SU-DHL-6 (cell line): Measurements from ENCODE around the gene SLC25A48.

Experiments
- H2AFZ ChIP-seq: fragments of 200-600 bp; sonication (generic); 2 replicates; pipeline ENCODE4 v1.6.1; 2014; ENCODE audit warnings: low read depth, mild to moderate bottlenecking, moderate library complexity, mixed read lengths, antibody characterized with exemption, low read length; ENCODE audit not compliant: severe bottlenecking
- H3F3A ChIP-seq: fragments of 200-600 bp; shearing (Covaris generic); 2 replicates; pipeline ENCODE4 v1.6.0; 2016; ENCODE audit warnings: antibody characterized with exemption, mild to moderate bottlenecking; ENCODE audit not compliant: insufficient read depth
- H3K27ac ChIP-seq: fragments of 200-600 bp; sonication (generic); 2 replicates; pipeline ENCODE4 v1.5.1; 2016; ENCODE audit warnings: low read depth, mild to moderate bottlenecking, low read length, moderate library complexity, mixed read lengths
- H3K27me3 ChIP-seq: fragments of 200-600 bp; sonication (generic), shearing (Covaris generic); 2 replicates; pipeline ENCODE4 v1.6.0; 2014; ENCODE audit warnings: mild to moderate bottlenecking, low read length
- H3K36me3 ChIP-seq: fragments of 200-600 bp; sonication (generic); 2 replicates; pipeline ENCODE4 v1.6.1; 2014; ENCODE audit warnings: mild to moderate bottlenecking, low read length, mixed read lengths
- H3K4me2 ChIP-seq: fragments of 300-600, 200-600 bp; shearing (Covaris generic), sonication (generic); 2 replicates; pipeline ENCODE4 v1.6.0; 2014; ENCODE audit warnings: low read length, low read depth, mild to moderate bottlenecking; ENCODE audit not compliant: poor library complexity, severe bottlenecking
- H3K4me3 ChIP-seq: fragments of 200-600 bp; sonication (generic); 2 replicates; pipeline ENCODE4 v1.5.1; 2014; ENCODE audit warnings: antibody characterized with exemption, low read length, mild to moderate bottlenecking, mixed read lengths; ENCODE audit not compliant: insufficient read depth, poor library complexity, severe bottlenecking
- H3K79me2 ChIP-seq: fragments of 200-600 bp; sonication (generic); 2 replicates; pipeline ENCODE4 v1.6.1; 2014; ENCODE audit warnings: mild to moderate bottlenecking, low read length, moderate library complexity; ENCODE audit not compliant: insufficient read depth
- H3K9ac ChIP-seq: fragments of 200-600 bp; sonication (generic); 2 replicates; pipeline ENCODE4 v1.7.0; 2014; ENCODE audit warnings: mild to moderate bottlenecking, low read length
- H3K9me2 ChIP-seq: fragments of 200-600 bp; sonication (generic); replicated peaks from 2 replicates; pipeline ENCODE4 v1.6.1; 2014; ENCODE audit warnings: low read length; ENCODE audit not compliant: insufficient read depth
- H3K9me3 ChIP-seq: fragments of 200-600 bp; sonication (generic); 2 replicates; pipeline ENCODE4 v1.6.1; 2014; ENCODE audit warnings: low read length, mixed read lengths; ENCODE audit not compliant: insufficient read depth
- H4K20me1 ChIP-seq: fragments of 200-600 bp; sonication (generic); 2 replicates; pipeline ENCODE4 v1.6.1; 2014; ENCODE audit warnings: low read depth, mild to moderate bottlenecking, antibody characterized with exemption, low read length, moderate library complexity, mixed read lengths
- EZH2phosphoT487 ChIP-seq: fragments of 200-600 bp; sonication (generic), shearing (Covaris generic); conservative IDR thresholded peaks from 2 replicates; pipeline ENCODE4 v1.6.1; 2018; ENCODE audit warnings: mild to moderate bottlenecking, antibody characterized with exemption, low read length, moderate library complexity, mixed read lengths
- TF ChIP-seq, protein P1 (sequence below): fragments of 200-600 bp; sonication (generic); IDR thresholded peaks from one replicate; pipeline ENCODE4 v1.5.1; 2017; ENCODE audit warnings: antibody characterized with exemption, mild to moderate bottlenecking, low read length, moderate library complexity; ENCODE audit not compliant: insufficient read depth, poor library complexity, severe bottlenecking

The SLC25A48 gene

GRCh38 chr5:135846311-135846710, 11.8 kb downstream of the SLC25A48 start:
- Histone ChIP-seq H3K9me2 (no peaks in the 10 kb centered on the region), H2AFZ (no peak overlapping the region), H3K9ac (no peak overlapping the region), H3K4me3 (no peak overlapping the region), H3K27me3 (no peaks in the 10 kb centered on the region), H3K4me2 (no peak overlapping the region), H3K27ac (no peak overlapping the region), H3K9me3 (no peaks in the 10 kb centered on the region), H3K79me2 (no peaks in the 10 kb centered on the region), H4K20me1 (no peaks in the 10 kb centered on the region), H3K36me3 (no peaks in the 10 kb centered on the region), H3F3A (no peaks in the 10 kb centered on the region)
- TF ChIP-seq EZH2phosphoT487, result no peak
- TF ChIP-seq, protein P1, sequence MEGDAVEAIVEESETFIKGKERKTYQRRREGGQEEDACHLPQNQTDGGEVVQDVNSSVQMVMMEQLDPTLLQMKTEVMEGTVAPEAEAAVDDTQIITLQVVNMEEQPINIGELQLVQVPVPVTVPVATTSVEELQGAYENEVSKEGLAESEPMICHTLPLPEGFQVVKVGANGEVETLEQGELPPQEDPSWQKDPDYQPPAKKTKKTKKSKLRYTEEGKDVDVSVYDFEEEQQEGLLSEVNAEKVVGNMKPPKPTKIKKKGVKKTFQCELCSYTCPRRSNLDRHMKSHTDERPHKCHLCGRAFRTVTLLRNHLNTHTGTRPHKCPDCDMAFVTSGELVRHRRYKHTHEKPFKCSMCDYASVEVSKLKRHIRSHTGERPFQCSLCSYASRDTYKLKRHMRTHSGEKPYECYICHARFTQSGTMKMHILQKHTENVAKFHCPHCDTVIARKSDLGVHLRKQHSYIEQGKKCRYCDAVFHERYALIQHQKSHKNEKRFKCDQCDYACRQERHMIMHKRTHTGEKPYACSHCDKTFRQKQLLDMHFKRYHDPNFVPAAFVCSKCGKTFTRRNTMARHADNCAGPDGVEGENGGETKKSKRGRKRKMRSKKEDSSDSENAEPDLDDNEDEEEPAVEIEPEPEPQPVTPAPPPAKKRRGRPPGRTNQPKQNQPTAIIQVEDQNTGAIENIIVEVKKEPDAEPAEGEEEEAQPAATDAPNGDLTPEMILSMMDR, result no peak

DNA sequence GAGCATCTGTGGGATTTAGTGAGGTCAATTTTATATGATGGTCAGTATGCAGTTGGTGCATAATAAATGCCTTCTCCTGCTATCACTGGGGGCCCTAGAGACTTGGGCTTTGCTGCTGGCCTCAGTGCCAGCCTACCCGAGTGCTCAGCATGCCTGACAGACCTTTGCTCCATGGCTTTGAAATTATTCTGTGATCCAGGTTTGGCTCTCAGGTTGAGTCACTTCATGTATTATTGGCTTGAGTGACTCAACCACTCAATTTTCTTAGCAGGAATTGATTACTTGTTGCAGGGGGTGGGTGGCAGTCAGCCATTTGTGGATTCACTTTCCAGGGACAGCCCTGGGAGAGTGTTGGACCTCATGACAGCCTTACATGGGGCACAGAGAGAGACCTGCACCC, 13.5 kb downstream of the SLC25A48 start:
- Histone ChIP-seq H4K20me1 (no peaks in the 10 kb centered on the region), H3K79me2 (no peaks in the 10 kb centered on the region), H3K36me3 (no peaks in the 10 kb centered on the region), H3F3A (no peaks in the 10 kb centered on the region), H3K9ac (no peak overlapping the region), H3K4me3 (no peak overlapping the region), H3K27me3 (no peaks in the 10 kb centered on the region), H3K27ac (no peak overlapping the region), H2AFZ (no peak overlapping the region), H3K4me2 (no peak overlapping the region), H3K9me2 (no peaks in the 10 kb centered on the region), H3K9me3 (no peaks in the 10 kb centered on the region)
- TF ChIP-seq EZH2phosphoT487, result no peak
- TF ChIP-seq, protein P1, result no peak

GRCh38 chr5:135850231-135850630, 15.8 kb downstream of the SLC25A48 start:
- no peaks in the 10 kb centered on the region for H4K20me1 ChIP-seq
- no peak for TF ChIP-seq EZH2phosphoT487
- TF ChIP-seq, protein P1, result no peak
- no peak overlapping the region for H3K4me2 ChIP-seq
- no peaks in the 10 kb centered on the region for H3K9me3 ChIP-seq
- no peaks in the 10 kb centered on the region for H3K79me2 ChIP-seq
- H3K36me3 ChIP-seq, result no peaks in the 10 kb centered on the region
- H3K9me2 ChIP-seq, result no peaks in the 10 kb centered on the region
- H2AFZ ChIP-seq, result no peak overlapping the region
- no peak overlapping the region for H3K9ac ChIP-seq
- H3K27ac ChIP-seq, result no peak overlapping the region
- H3K4me3 ChIP-seq, result no peak overlapping the region
- no peaks in the 10 kb centered on the region for H3K27me3 ChIP-seq
- H3F3A ChIP-seq, result no peaks in the 10 kb centered on the region
